ENCODE data around the gene PARPBP. TPM values are rescaled to one million over a fixed set of nuclear protein-coding genes. Genes with fewer than 3 reads are reported as not detected.

The PARPBP gene
- total and polyA plus RNA-seq, 2 experiments from 2014 or later, result 6.6 to 11.0 TPM

DNA sequence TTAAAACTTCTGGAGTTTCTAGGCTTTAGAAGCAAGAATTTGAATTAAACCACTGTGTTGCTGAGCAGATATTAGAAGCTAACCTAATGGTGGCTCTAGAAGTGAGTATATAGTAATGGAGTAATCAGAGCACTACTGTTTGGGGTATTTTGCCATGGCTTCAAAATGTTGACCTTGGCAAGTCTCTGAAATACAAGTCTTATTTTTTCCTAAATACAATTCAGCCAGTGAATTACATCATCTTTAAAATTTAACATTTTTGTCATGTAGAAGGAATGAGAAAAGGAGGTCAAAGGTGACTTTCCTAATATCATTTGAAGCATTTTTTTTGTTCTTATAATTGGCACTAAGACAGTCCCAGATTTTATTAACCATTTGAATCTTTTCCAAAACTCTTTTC is 52.5 kb downstream of the PARPBP start:
- TF ChIP-seq EZH2 (IDR thresholded peaks at IDR 0.05; ENCODE audit: borderline replicate concordance), result no peak
- TF ChIP-seq, protein P1, sequence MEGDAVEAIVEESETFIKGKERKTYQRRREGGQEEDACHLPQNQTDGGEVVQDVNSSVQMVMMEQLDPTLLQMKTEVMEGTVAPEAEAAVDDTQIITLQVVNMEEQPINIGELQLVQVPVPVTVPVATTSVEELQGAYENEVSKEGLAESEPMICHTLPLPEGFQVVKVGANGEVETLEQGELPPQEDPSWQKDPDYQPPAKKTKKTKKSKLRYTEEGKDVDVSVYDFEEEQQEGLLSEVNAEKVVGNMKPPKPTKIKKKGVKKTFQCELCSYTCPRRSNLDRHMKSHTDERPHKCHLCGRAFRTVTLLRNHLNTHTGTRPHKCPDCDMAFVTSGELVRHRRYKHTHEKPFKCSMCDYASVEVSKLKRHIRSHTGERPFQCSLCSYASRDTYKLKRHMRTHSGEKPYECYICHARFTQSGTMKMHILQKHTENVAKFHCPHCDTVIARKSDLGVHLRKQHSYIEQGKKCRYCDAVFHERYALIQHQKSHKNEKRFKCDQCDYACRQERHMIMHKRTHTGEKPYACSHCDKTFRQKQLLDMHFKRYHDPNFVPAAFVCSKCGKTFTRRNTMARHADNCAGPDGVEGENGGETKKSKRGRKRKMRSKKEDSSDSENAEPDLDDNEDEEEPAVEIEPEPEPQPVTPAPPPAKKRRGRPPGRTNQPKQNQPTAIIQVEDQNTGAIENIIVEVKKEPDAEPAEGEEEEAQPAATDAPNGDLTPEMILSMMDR (IDR thresholded peaks at IDR 0.05; ENCODE audit: poor library complexity), result no peak
- TF ChIP-seq EZH2phosphoT487 (IDR thresholded peaks at IDR 0.05; ENCODE audit: low read depth, severe bottlenecking, unreplicated experiment), result no peak
- H3K4me3 ChIP-seq, result no peak overlapping the region
- no peaks in the 10 kb centered on the region for H3K79me2 ChIP-seq
- H3K9me3 ChIP-seq (ENCODE audit: low read depth), result no peaks in the 10 kb centered on the region
- no peaks in the 10 kb centered on the region for H3K9me2 ChIP-seq (replicated peaks; ENCODE audit: insufficient read depth)
- no peak overlapping the region for H3K27ac ChIP-seq
- no peaks in the 10 kb centered on the region for H3K27me3 ChIP-seq
- H4K20me1 ChIP-seq (ENCODE audit: insufficient read depth, poor library complexity, severe bottlenecking), result no peaks in the 10 kb centered on the region
- H3K36me3 ChIP-seq (replicated peaks; ENCODE audit: insufficient read depth, low read depth), result no peaks in the 10 kb centered on the region
- no peak overlapping the region for H2AFZ ChIP-seq
- no peaks in the 10 kb centered on the region for H3K4me1 ChIP-seq (ENCODE audit: insufficient read depth)
- no peak overlapping the region for H3K4me2 ChIP-seq
- DNase-seq (ENCODE audit: low spot score), result no peak

DNA sequence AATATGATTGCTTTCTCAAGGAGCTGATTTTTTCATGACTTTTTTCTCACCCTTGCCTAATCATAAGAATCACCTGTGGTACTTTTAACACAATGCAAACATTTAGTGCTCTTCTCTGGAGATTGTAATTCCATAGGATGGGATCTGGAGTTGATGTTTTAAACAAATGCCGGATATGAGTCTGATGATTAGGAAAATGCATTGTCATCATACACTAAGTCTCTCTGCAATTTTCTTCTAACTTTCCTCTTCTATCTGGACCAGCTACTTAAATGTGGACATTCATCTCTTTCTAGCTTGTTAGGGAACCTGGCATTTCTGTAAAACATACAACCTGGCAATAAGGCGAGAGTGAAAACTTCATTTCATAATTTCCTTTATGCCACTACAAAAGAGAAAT is 54.1 kb downstream of the PARPBP start:
- Histone ChIP-seq H4K20me1 (ENCODE audit: insufficient read depth, poor library complexity, severe bottlenecking) (no peaks in the 10 kb centered on the region), H3K9me2 (replicated peaks; ENCODE audit: insufficient read depth) (no peaks in the 10 kb centered on the region), H3K4me1 (ENCODE audit: insufficient read depth) (no peaks in the 10 kb centered on the region), H3K27me3 (no peaks in the 10 kb centered on the region), H3K4me3 (no peak overlapping the region), H3K4me2 (no peak overlapping the region), H3K36me3 (replicated peaks; ENCODE audit: insufficient read depth, low read depth) (no peaks in the 10 kb centered on the region), H3K27ac (no peak overlapping the region), H2AFZ (no peak overlapping the region), H3K9me3 (ENCODE audit: low read depth) (no peaks in the 10 kb centered on the region), H3K79me2 (no peaks in the 10 kb centered on the region)
- 92% methylated on average over 2 of the region's 2 CpGs for WGBS (ENCODE audit: low lambda C conversion rate, missing lambda C conversion rate)
- no peak for DNase-seq (ENCODE audit: low spot score)
- TF ChIP-seq, protein P1 (IDR thresholded peaks at IDR 0.05; ENCODE audit: poor library complexity), result no peak
- TF ChIP-seq EZH2phosphoT487 (IDR thresholded peaks at IDR 0.05; ENCODE audit: low read depth, severe bottlenecking, unreplicated experiment), result no peak
- no peak for TF ChIP-seq EZH2 (IDR thresholded peaks at IDR 0.05; ENCODE audit: borderline replicate concordance)

DNA sequence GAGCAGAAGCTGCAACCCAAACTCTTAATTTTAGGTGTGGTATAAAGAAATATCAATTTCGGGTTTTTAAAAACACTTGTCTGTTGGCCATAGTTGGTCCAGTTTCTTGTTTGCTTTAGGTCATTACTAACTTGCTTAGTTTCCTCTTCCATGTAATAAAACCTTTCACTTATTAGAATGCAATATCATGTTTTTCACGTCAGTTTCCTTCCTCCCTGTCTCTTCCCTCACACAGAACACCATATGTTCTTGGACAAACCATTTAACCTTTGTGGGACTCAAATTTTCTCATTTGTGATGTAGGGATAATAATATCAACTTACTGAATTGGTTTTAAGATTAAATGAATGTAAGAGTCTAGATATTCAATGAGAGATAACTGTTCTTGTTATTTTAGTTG is 54.8 kb downstream of the PARPBP start:
- no peak overlapping the region for H3K4me3 ChIP-seq
- TF ChIP-seq, protein P1 (IDR thresholded peaks at IDR 0.05; ENCODE audit: poor library complexity), result no peak
- TF ChIP-seq EZH2 (IDR thresholded peaks at IDR 0.05; ENCODE audit: borderline replicate concordance) (no peak), EZH2phosphoT487 (IDR thresholded peaks at IDR 0.05; ENCODE audit: low read depth, severe bottlenecking, unreplicated experiment) (no peak)
- WGBS (ENCODE audit: low lambda C conversion rate, missing lambda C conversion rate), result 98% methylated on average over 2 of the region's 2 CpGs
- H3K79me2 ChIP-seq, result no peaks in the 10 kb centered on the region
- no peak overlapping the region for H3K4me2 ChIP-seq
- no peaks in the 10 kb centered on the region for H3K9me3 ChIP-seq (ENCODE audit: low read depth)
- no peaks in the 10 kb centered on the region for H3K9me2 ChIP-seq (replicated peaks; ENCODE audit: insufficient read depth)
- H3K27me3 ChIP-seq, result no peaks in the 10 kb centered on the region
- no peaks in the 10 kb centered on the region for H3K4me1 ChIP-seq (ENCODE audit: insufficient read depth)
- no peaks in the 10 kb centered on the region for H3K36me3 ChIP-seq (replicated peaks; ENCODE audit: insufficient read depth, low read depth)
- no peaks in the 10 kb centered on the region for H4K20me1 ChIP-seq (ENCODE audit: insufficient read depth, poor library complexity, severe bottlenecking)
- H2AFZ ChIP-seq, result no peak overlapping the region
- no peak for DNase-seq (ENCODE audit: low spot score)
- no peak overlapping the region for H3K27ac ChIP-seq

DNA sequence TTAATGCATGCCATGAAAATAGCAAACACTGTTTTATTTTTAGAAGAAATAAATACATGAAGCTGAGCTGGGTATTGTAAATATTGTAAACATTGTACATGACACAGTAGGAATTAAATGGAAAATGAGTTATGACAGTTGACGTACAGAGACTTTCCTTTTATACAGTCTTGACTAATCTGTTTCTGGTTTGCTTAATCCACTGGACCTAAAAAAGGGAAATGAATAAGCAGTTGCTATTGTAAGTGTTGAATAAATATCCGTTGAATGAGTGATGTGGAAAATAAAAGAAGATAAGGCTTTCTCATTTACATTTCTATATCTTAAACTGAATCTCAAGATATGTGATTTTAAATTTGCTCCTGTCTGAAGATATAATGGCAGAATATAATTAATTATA is 62.7 kb downstream of the PARPBP start:
- Histone ChIP-seq H4K20me1 (ENCODE audit: insufficient read depth, poor library complexity, severe bottlenecking) (no peaks in the 10 kb centered on the region), H3K79me2 (no peaks in the 10 kb centered on the region), H2AFZ (no peak overlapping the region), H3K9me2 (replicated peaks; ENCODE audit: insufficient read depth) (no peaks in the 10 kb centered on the region), H3K9me3 (ENCODE audit: low read depth) (no peaks in the 10 kb centered on the region), H3K36me3 (replicated peaks; ENCODE audit: insufficient read depth, low read depth) (no peaks in the 10 kb centered on the region), H3K4me1 (ENCODE audit: insufficient read depth) (no peaks in the 10 kb centered on the region), H3K27me3 (no peaks in the 10 kb centered on the region), H3K4me2 (no peak overlapping the region), H3K27ac (no peak overlapping the region), H3K4me3 (no peak overlapping the region)
- DNase-seq (ENCODE audit: low spot score), result no peak
- WGBS (ENCODE audit: low lambda C conversion rate, missing lambda C conversion rate), result 78% methylated on average over 2 of the region's 2 CpGs
- TF ChIP-seq EZH2phosphoT487 (IDR thresholded peaks at IDR 0.05; ENCODE audit: low read depth, severe bottlenecking, unreplicated experiment), result no peak
- TF ChIP-seq, protein P1 (IDR thresholded peaks at IDR 0.05; ENCODE audit: poor library complexity), result no peak
- TF ChIP-seq EZH2 (IDR thresholded peaks at IDR 0.05; ENCODE audit: borderline replicate concordance), result no peak

Data from hepatocyte (in vitro differentiated cells).